SU-DHL-6 (cell line): ENCODE data around the gene CST11.

Experiments
- H2AFZ ChIP-seq: fragments of 200-600 bp; sonication (generic); 2 replicates; pipeline ENCODE4 v1.6.1; 2014; ENCODE audit warnings: low read depth, mild to moderate bottlenecking, moderate library complexity, mixed read lengths, antibody characterized with exemption, low read length; ENCODE audit not compliant: severe bottlenecking
- H3F3A ChIP-seq: fragments of 200-600 bp; shearing (Covaris generic); 2 replicates; pipeline ENCODE4 v1.6.0; 2016; ENCODE audit warnings: antibody characterized with exemption, mild to moderate bottlenecking; ENCODE audit not compliant: insufficient read depth
- H3K27ac ChIP-seq: fragments of 200-600 bp; sonication (generic); 2 replicates; pipeline ENCODE4 v1.5.1; 2016; ENCODE audit warnings: low read depth, mild to moderate bottlenecking, low read length, moderate library complexity, mixed read lengths
- H3K27me3 ChIP-seq: fragments of 200-600 bp; sonication (generic), shearing (Covaris generic); 2 replicates; pipeline ENCODE4 v1.6.0; 2014; ENCODE audit warnings: mild to moderate bottlenecking, low read length
- H3K36me3 ChIP-seq: fragments of 200-600 bp; sonication (generic); 2 replicates; pipeline ENCODE4 v1.6.1; 2014; ENCODE audit warnings: mild to moderate bottlenecking, low read length, mixed read lengths
- H3K4me2 ChIP-seq: fragments of 300-600, 200-600 bp; shearing (Covaris generic), sonication (generic); 2 replicates; pipeline ENCODE4 v1.6.0; 2014; ENCODE audit warnings: low read length, low read depth, mild to moderate bottlenecking; ENCODE audit not compliant: poor library complexity, severe bottlenecking
- H3K4me3 ChIP-seq: fragments of 200-600 bp; sonication (generic); 2 replicates; pipeline ENCODE4 v1.5.1; 2014; ENCODE audit warnings: antibody characterized with exemption, low read length, mild to moderate bottlenecking, mixed read lengths; ENCODE audit not compliant: insufficient read depth, poor library complexity, severe bottlenecking
- H3K79me2 ChIP-seq: fragments of 200-600 bp; sonication (generic); 2 replicates; pipeline ENCODE4 v1.6.1; 2014; ENCODE audit warnings: mild to moderate bottlenecking, low read length, moderate library complexity; ENCODE audit not compliant: insufficient read depth
- H3K9ac ChIP-seq: fragments of 200-600 bp; sonication (generic); 2 replicates; pipeline ENCODE4 v1.7.0; 2014; ENCODE audit warnings: mild to moderate bottlenecking, low read length
- H3K9me2 ChIP-seq: fragments of 200-600 bp; sonication (generic); replicated peaks from 2 replicates; pipeline ENCODE4 v1.6.1; 2014; ENCODE audit warnings: low read length; ENCODE audit not compliant: insufficient read depth
- H3K9me3 ChIP-seq: fragments of 200-600 bp; sonication (generic); 2 replicates; pipeline ENCODE4 v1.6.1; 2014; ENCODE audit warnings: low read length, mixed read lengths; ENCODE audit not compliant: insufficient read depth
- H4K20me1 ChIP-seq: fragments of 200-600 bp; sonication (generic); 2 replicates; pipeline ENCODE4 v1.6.1; 2014; ENCODE audit warnings: low read depth, mild to moderate bottlenecking, antibody characterized with exemption, low read length, moderate library complexity, mixed read lengths
- EZH2phosphoT487 ChIP-seq: fragments of 200-600 bp; sonication (generic), shearing (Covaris generic); conservative IDR thresholded peaks from 2 replicates; pipeline ENCODE4 v1.6.1; 2018; ENCODE audit warnings: mild to moderate bottlenecking, antibody characterized with exemption, low read length, moderate library complexity, mixed read lengths
- TF ChIP-seq, protein P1 (sequence below): fragments of 200-600 bp; sonication (generic); IDR thresholded peaks from one replicate; pipeline ENCODE4 v1.5.1; 2017; ENCODE audit warnings: antibody characterized with exemption, mild to moderate bottlenecking, low read length, moderate library complexity; ENCODE audit not compliant: insufficient read depth, poor library complexity, severe bottlenecking

Gene CST11

GRCh38 chr20:23448167-23448566 lies 4.5 kb downstream of the CST11 start:
- Histone ChIP-seq H3K79me2 (no peaks in the 10 kb centered on the region), H3K27me3 (no peaks in the 10 kb centered on the region), H3K9ac (no peak overlapping the region), H3K4me3 (no peak overlapping the region), H3K9me3 (no peaks in the 10 kb centered on the region), H4K20me1 (no peaks in the 10 kb centered on the region), H3K4me2 (no peak overlapping the region), H3K36me3 (no peaks in the 10 kb centered on the region), H2AFZ (no peak overlapping the region), H3K9me2 (no peaks in the 10 kb centered on the region), H3F3A (no peaks in the 10 kb centered on the region), H3K27ac (no peak overlapping the region)
- TF ChIP-seq EZH2phosphoT487: no peak
- TF ChIP-seq, protein P1, sequence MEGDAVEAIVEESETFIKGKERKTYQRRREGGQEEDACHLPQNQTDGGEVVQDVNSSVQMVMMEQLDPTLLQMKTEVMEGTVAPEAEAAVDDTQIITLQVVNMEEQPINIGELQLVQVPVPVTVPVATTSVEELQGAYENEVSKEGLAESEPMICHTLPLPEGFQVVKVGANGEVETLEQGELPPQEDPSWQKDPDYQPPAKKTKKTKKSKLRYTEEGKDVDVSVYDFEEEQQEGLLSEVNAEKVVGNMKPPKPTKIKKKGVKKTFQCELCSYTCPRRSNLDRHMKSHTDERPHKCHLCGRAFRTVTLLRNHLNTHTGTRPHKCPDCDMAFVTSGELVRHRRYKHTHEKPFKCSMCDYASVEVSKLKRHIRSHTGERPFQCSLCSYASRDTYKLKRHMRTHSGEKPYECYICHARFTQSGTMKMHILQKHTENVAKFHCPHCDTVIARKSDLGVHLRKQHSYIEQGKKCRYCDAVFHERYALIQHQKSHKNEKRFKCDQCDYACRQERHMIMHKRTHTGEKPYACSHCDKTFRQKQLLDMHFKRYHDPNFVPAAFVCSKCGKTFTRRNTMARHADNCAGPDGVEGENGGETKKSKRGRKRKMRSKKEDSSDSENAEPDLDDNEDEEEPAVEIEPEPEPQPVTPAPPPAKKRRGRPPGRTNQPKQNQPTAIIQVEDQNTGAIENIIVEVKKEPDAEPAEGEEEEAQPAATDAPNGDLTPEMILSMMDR: no peak

- Histone ChIP-seq H3F3A (no peaks in the 10 kb centered on the region), H3K27me3 (no peaks in the 10 kb centered on the region), H2AFZ (no peak overlapping the region), H3K4me3 (no peak overlapping the region), H3K9me3 (no peaks in the 10 kb centered on the region), H4K20me1 (no peaks in the 10 kb centered on the region), H3K9me2 (no peaks in the 10 kb centered on the region), H3K36me3 (no peaks in the 10 kb centered on the region), H3K4me2 (no peak overlapping the region), H3K79me2 (no peaks in the 10 kb centered on the region), H3K9ac (no peak overlapping the region), H3K27ac (no peak overlapping the region)
- TF ChIP-seq EZH2phosphoT487: no peak
- TF ChIP-seq, protein P1: peak; percentile 35
These were observed 6.2 kb downstream of the CST11 start for GRCh38 chr20:23446505-23446904.

DNA sequence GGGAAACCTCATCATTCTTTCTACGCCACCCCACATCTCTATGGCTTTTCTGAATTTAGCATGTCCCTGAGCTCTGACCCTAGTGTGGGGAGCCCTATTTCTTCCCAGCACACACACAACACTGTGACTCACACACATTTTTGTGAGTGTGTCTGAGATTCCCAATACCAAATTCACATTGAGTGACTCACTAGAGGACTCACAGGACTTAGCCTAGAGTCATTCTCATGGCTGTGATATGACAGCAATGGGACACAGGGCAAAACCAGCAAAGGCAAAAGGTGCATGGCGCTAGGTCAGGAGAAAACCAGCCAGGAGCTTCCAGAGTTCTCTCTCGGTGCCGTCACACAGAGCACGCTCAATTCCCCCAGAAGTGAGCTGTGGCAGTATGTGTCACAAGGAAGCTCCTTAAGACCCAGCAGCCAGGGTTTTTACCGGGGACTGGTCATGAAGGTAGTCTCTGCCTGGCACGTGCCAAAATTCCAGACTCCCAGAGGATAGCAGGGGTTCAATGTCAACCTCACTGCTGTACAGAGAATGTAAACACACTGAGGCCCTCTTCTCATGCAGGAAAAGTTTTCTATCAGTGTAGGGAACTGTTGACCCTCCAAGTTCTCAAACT lies 7.0 kb downstream of the CST11 start:
- Histone ChIP-seq H3K4me2 (no peak overlapping the region), H2AFZ (no peak overlapping the region), H3K27me3 (no peaks in the 10 kb centered on the region), H4K20me1 (no peaks in the 10 kb centered on the region), H3K36me3 (no peaks in the 10 kb centered on the region), H3K9me3 (no peaks in the 10 kb centered on the region), H3K9me2 (no peaks in the 10 kb centered on the region), H3K9ac (no peak overlapping the region), H3K4me3 (no peak overlapping the region), H3F3A (no peaks in the 10 kb centered on the region), H3K27ac (no peak overlapping the region), H3K79me2 (no peaks in the 10 kb centered on the region)
- TF ChIP-seq, protein P1: no peak
- TF ChIP-seq EZH2phosphoT487: no peak
